K562 (cell line): Measurements from ENCODE around the gene OCA2. TPM values are rescaled to one million over a fixed set of nuclear protein-coding genes. Genes with fewer than 3 reads are reported as not detected.

Experiments
- ATAC-seq: fragments of 200-7000 bp; cut with Tn5 transposase; 3 replicates; pipeline ENCODE4 v1.9.1; 2020; ENCODE audit warnings: moderate library complexity
- BruUV-seq: library from RNA; stranded (reverse); fragments of 400-500 nt; replicated peaks from 2 replicates; lab custom pipeline; 2021; lab: Mats Ljungman, UMichigan
- CTCF ChIA-PET: fragments of 300-600 bp; formaldehyde crosslinking; extraction: SDS; loops from one replicate; lab custom pipeline; 2021; ENCODE audit warnings: low intra/inter-chr PET ratio; lab: Yijun Ruan, JAX
- POLR2A ChIA-PET: fragments of 300-600, 350-650 bp; sonication (Branson Sonifier 250); formaldehyde crosslinking; extraction: SDS; loops from one replicate; lab custom pipeline; 2021; ENCODE audit warnings: antibody characterized with exemption, inconsistent platforms; lab: Yijun Ruan, JAX
- DNase-seq, 4 experiments: peaks; one replicate each; pipeline versions ENCODE4 v3.0.0 to v3.0.0-alpha.2; 2011 to 2018; ENCODE audit warnings: low spot score in 3 of 4, mixed read lengths in 3 of 4; ENCODE audit errors: extremely low read depth in 1 of 4
- FAIRE-seq: peaks from 2 replicates; lab custom pipeline; 2011; peaks lifted over from hg19 to GRCh38; lab: Jason Lieb, UNC
- H2AFZ ChIP-seq: 2 replicates; pipeline ENCODE4 v1.6.0; 2011; ENCODE audit warnings: low read depth, low read length, control low read depth, inconsistent platforms
- H3K27ac ChIP-seq: fragments of 200-600 bp; 3 replicates; pipeline ENCODE4 v1.8.0; 2011; ENCODE audit warnings: low read depth, mild to moderate bottlenecking, control low read depth, inconsistent platforms, low read length, moderate library complexity, mixed read lengths; ENCODE audit errors: extremely low read depth
- H3K27me3 ChIP-seq, 2 experiments: fragments of 300-600 bp in 1 of 2; 2 replicates in 1 of 2; 3 replicates in 1 of 2; pipeline versions ENCODE4 v1.6.0 to v1.8.0; 2011; ENCODE audit warnings: inconsistent platforms in 2 of 2, low read length in 2 of 2, mild to moderate bottlenecking in 1 of 2, mixed read lengths in 1 of 2, moderate library complexity in 1 of 2; ENCODE audit not compliant: control insufficient read depth in 2 of 2, insufficient read depth in 2 of 2
- H3K36me3 ChIP-seq: fragments of 300-600 bp; 3 replicates; pipeline ENCODE4 v1.8.0; 2011; ENCODE audit warnings: mild to moderate bottlenecking, low read length, inconsistent platforms; ENCODE audit not compliant: control insufficient read depth, insufficient read depth
- H3K4me1 ChIP-seq, 2 experiments: fragments of 200-600 bp in 1 of 2; replicated peaks in 1 of 2; 2 replicates in 1 of 2; 3 replicates in 1 of 2; pipeline versions ENCODE4 v1.5.1 to v1.8.0; 2011; ENCODE audit warnings: inconsistent platforms in 2 of 2, low read length in 2 of 2, mild to moderate bottlenecking in 1 of 2, mixed read lengths in 1 of 2, moderate library complexity in 1 of 2; ENCODE audit not compliant: control insufficient read depth in 2 of 2, insufficient read depth in 2 of 2
- H3K4me2 ChIP-seq: 2 replicates; pipeline ENCODE4 v1.6.1; 2011; ENCODE audit warnings: low read length, control low read depth, inconsistent platforms, mixed read lengths; ENCODE audit not compliant: insufficient read depth
- H3K4me3 ChIP-seq: fragments of 200-600 bp; sonication (generic), shearing (Covaris generic); 2 replicates; pipeline ENCODE4 v1.5.1; 2016; ENCODE audit warnings: control low read depth, inconsistent platforms
- H3K79me2 ChIP-seq: fragments of 200-600 bp; 3 replicates; pipeline ENCODE4 v1.8.0; 2011; ENCODE audit warnings: low read length, inconsistent platforms; ENCODE audit not compliant: control insufficient read depth, insufficient read depth
- H3K9ac ChIP-seq, 2 experiments: 2 replicates each; pipeline versions ENCODE4 v1.6.0 to v1.6.1; 2011; ENCODE audit warnings: low read depth in 2 of 2, low read length in 2 of 2, control low read depth in 1 of 2, inconsistent platforms in 1 of 2, mild to moderate bottlenecking in 1 of 2, mixed read lengths in 1 of 2; ENCODE audit not compliant: insufficient read depth in 1 of 2
- H3K9me1 ChIP-seq: one replicate; pipeline ENCODE4 v1.6.0; 2011; ENCODE audit warnings: inconsistent platforms, mild to moderate bottlenecking, low read length, moderate library complexity; ENCODE audit not compliant: control insufficient read depth, insufficient read depth
- H3K9me3 ChIP-seq: replicated peaks from 2 replicates; pipeline ENCODE4 v1.5.1; 2011; ENCODE audit warnings: low read depth, low read length, inconsistent platforms; ENCODE audit not compliant: control insufficient read depth, insufficient read depth
- H4K20me1 ChIP-seq: replicated peaks from 2 replicates; pipeline ENCODE4 v1.6.1; 2011; ENCODE audit warnings: low read length, inconsistent platforms, mixed read lengths; ENCODE audit not compliant: control insufficient read depth, insufficient read depth
- AFF1 ChIP-seq, 2 experiments: fragments of 450-650 bp; IDR thresholded peaks; 2 replicates each; pipeline ENCODE4 v1.6.1; 2018; ENCODE audit warnings: mild to moderate bottlenecking in 2 of 2, low read depth in 1 of 2; ENCODE audit not compliant: partially characterized antibody in 2 of 2
- CREBBP ChIP-seq: IDR thresholded peaks from one replicate; pipeline ENCODE4 v1.6.1; 2012; ENCODE audit warnings: low read depth, mild to moderate bottlenecking, control low read depth, inconsistent platforms, low read length
- CTCFL ChIP-seq: IDR thresholded peaks from 2 replicates; pipeline ENCODE4 v1.6.1; 2011; ENCODE audit warnings: borderline replicate concordance, low read depth, mild to moderate bottlenecking, moderate library complexity, low read length; ENCODE audit not compliant: insufficient read depth, poor library complexity, severe bottlenecking
- ETV6 ChIP-seq, 3 experiments: fragments of 150-350 bp in 1 of 3; sonication (generic) in 1 of 3; formaldehyde crosslinking in 1 of 3; IDR thresholded peaks; 2 replicates each; pipeline versions ENCODE4 v1.6.1 to v1.8.0; 2014 to 2022; ENCODE audit warnings: borderline replicate concordance in 2 of 3, low read depth in 2 of 3, antibody characterized with exemption in 1 of 3, low read length in 1 of 3, mild to moderate bottlenecking in 1 of 3, missing genetic modification reagents in 1 of 3
- MXI1 ChIP-seq: IDR thresholded peaks from 2 replicates; pipeline ENCODE4 v1.6.1; 2011; ENCODE audit warnings: low read depth, mild to moderate bottlenecking, improper control_type of control experiment, low read length
- NONO ChIP-seq, 2 experiments: fragments of 200-400 bp in 1 of 2; fragments of 450-650 bp in 1 of 2; formaldehyde crosslinking in 1 of 2; IDR thresholded peaks; 2 replicates each; pipeline ENCODE4 v1.6.1; 2017; ENCODE audit warnings: low read depth in 2 of 2, mild to moderate bottlenecking in 2 of 2, moderate library complexity in 2 of 2, low read length in 1 of 2
- RBM15 ChIP-seq: fragments of 200-400 bp; formaldehyde crosslinking; IDR thresholded peaks from 2 replicates; pipeline ENCODE4 v1.6.1; 2018; ENCODE audit warnings: mild to moderate bottlenecking, low read length, moderate library complexity; ENCODE audit not compliant: insufficient read depth
- SETDB1 ChIP-seq: IDR thresholded peaks from one replicate; pipeline ENCODE4 v1.6.1; 2012; ENCODE audit warnings: low read length, control low read depth, inconsistent platforms
- STAT5B ChIP-seq: fragments of 250-450 bp; sonication (Bioruptor Pico); IDR thresholded peaks from 2 replicates; pipeline ENCODE4 v1.8.0; 2021; ENCODE audit warnings: mild to moderate bottlenecking, inconsistent platforms
- ZBTB1 ChIP-seq: sonication (generic); formaldehyde crosslinking; IDR thresholded peaks from 2 replicates; pipeline ENCODE4 v1.8.1; 2023; ENCODE audit warnings: missing genetic modification reagents, low read depth, mild to moderate bottlenecking, borderline replicate concordance
- WGBS: fragments of 100-300 bp; shearing (Covaris generic); methylation state at CpG from one replicate; pipeline ENCODE4 v1.1.6; 2016; ENCODE audit warnings: low coverage, mixed read lengths; ENCODE audit not compliant: insufficient coverage; ENCODE audit errors: missing lambda C conversion rate; 5-methylcytosine and 5-hydroxymethylcytosine counted together
- in situ Hi-C: fragments of 300-500 bp; cut with MboI; formaldehyde crosslinking; loops from 4 replicates; pipeline ENCODE4 v1.15.0; 2018; ENCODE audit warnings: inconsistent platforms, mixed read lengths
- intact Hi-C: fragments of 100-400 bp; cut with micrococcal nuclease; formaldehyde crosslinking; loops from 2 replicates; pipeline ENCODE4 v1.14.2; 2022
- polyA plus RNA-seq, 8 experiments: library from polyadenylated mRNA; depleted of rRNA in 4 of 8; stranded (reverse) in 5 of 8; unstranded in 3 of 8; fragments of >200 nt; fragmentation: Nextera tagmentation in 2 of 8; fragmentation: Illumina TruSeq in 1 of 8; extraction: Ambion mirVana in 2 of 8; extraction: Trizol in 1 of 8; gene quantifications; 2 replicates each; pipeline versions ENCODE4 v1.2.1 to v1.2.3, GENCODE V29; 2011 to 2014; ENCODE audit warnings: inconsistent platforms in 1 of 8, missing spikeins in 1 of 8
- total RNA-seq, 7 experiments: library from RNA; depleted of rRNA in 6 of 7; stranded (reverse); fragments of >200 nt in 6 of 7; fragmentation: Illumina TruSeq in 2 of 7; extraction: Trizol in 2 of 7; gene quantifications; 2 replicates each; pipeline versions ENCODE4 v1.2.1 to v1.2.3, GENCODE V29; 2011 to 2021; ENCODE audit warnings: low replicate concordance in 1 of 7
- TF ChIP-seq, protein P1 (sequence below): sonication (generic); formaldehyde crosslinking; IDR thresholded peaks from 2 replicates; pipeline ENCODE4 v1.8.1; 2022; ENCODE audit warnings: missing genetic modification reagents

The OCA2 gene
- total and polyA plus RNA-seq, 9 of the 15 experiments (the other 6 are each of a cell fraction or from before 2014, with no cell fraction given): 0.07 to 0.59 (median 0.17) TPM; not detected in 1

DNA sequence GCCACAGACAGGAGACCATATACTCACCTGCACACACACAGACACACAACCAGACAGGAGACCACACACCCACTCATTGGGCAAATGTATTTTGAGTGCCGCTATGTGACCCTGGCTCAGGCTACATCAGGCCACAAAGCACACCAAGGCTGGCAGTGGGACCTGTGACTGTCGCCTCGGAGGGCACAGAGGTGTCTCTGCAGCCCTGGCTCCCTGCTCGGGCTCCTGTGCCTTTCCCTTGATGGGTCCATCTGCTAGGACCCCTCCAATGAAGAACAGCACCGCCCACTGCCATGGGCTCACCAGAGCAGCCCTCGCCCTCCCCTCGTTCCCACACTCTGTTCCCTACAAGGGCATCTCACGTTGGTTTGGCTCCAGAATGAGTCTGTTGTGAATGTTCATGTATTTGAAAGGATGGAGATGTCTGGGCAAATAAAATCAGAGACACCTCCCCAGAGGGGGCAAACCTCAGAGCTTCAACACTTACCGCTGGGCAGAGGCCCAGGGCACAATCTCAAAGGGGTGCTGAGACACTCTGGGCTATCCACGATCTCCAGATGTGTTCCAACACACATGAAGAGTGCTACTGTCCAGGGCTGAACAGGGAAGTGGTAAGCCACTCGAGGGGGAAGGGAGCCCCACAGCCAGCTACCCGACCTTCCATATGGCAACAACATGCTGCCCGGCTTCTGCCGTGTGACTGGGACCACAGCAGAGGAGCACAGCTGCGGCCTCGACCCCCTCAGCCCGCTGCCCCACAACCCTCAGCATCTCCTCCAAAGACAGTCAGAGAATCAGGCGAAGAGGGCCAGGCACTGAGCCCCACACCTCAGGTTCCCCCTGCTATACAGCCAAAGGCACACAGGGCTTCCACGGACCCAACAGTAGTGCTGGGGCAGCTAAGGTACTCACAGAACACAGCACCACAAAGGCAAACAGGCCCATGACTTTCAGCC lies 74.9 kb downstream of the OCA2 start:
- Histone ChIP-seq H4K20me1 (no peaks in the 10 kb centered on the region; the same call in 1 of the 2 replicates), H2AFZ (no peak overlapping the region), H3K9ac (no peak overlapping the region), H3K4me2 (no peak overlapping the region), H3K27ac (no peak overlapping the region), H3K27me3 (peaks cover 2 to 53% of the 10 kb centered on the region in 2 experiments; a peak in 4 of 5 replicates), H3K9me3 (no peaks in the 10 kb centered on the region; the same call in 1 of the 2 replicates), H3K9me1 (no peaks in the 10 kb centered on the region), H3K4me3 (no peak overlapping the region), H3K36me3 (no peaks in the 10 kb centered on the region), H3K79me2 (no peaks in the 10 kb centered on the region), H3K4me1 (peaks cover 0 to 9% of the 10 kb centered on the region in 2 experiments; a peak in 2 of 5 replicates)
- ChIA-PET CTCF (no interaction called here), POLR2A (no interaction called here)
- no peak for ATAC-seq
- no peak for FAIRE-seq
- 0% methylated on average over 17 of the region's 19 CpGs for WGBS
- in situ Hi-C loops: no loop called here
- DNase-seq: no peak
- BruUV-seq: no TSS peak
- intact Hi-C loops: no loop called here
- TF ChIP-seq CTCFL (no peak), ETV6 (IDR thresholded peaks at IDR 0.05; ENCODE audit: borderline replicate concordance in 1 of 2, low read depth in 2 of 2, low read length in 1 of 2) (no peak), ETV6 (CRISPR knock-in tag; IDR thresholded peaks at IDR 0.05; ENCODE audit: borderline replicate concordance) (no peak), NONO (IDR thresholded peaks at IDR 0.05; ENCODE audit: low read depth in 2 of 2, low read length in 1 of 2) (no peak), MXI1 (no peak), ZBTB1 (no peak), AFF1 (IDR thresholded peaks at IDR 0.05; ENCODE audit: low read depth in 1 of 2, partially characterized antibody in 2 of 2) (no peak), SETDB1 (no peak), STAT5B (CRISPR knock-in tag) (no peak), CREBBP (no peak), RBM15 (no peak)
- TF ChIP-seq, protein P1, sequence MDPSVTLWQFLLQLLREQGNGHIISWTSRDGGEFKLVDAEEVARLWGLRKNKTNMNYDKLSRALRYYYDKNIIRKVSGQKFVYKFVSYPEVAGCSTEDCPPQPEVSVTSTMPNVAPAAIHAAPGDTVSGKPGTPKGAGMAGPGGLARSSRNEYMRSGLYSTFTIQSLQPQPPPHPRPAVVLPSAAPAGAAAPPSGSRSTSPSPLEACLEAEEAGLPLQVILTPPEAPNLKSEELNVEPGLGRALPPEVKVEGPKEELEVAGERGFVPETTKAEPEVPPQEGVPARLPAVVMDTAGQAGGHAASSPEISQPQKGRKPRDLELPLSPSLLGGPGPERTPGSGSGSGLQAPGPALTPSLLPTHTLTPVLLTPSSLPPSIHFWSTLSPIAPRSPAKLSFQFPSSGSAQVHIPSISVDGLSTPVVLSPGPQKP (CRISPR knock-in tag): no peak
